HG02970 (cell line): ENCODE results near the gene DPH6.
"Not testable (repeated sequence)": the region's sequence is repeated elsewhere in the genome, so short reads cannot be mapped to it uniquely, and the experiment has no call there.

Experiments used
- ATAC-seq: cut with Tn5 transposase; IDR thresholded peaks from one replicate; pipeline ENCODE4 v1.9.1; 2021; ENCODE audit warnings: mild to moderate bottlenecking, moderate library complexity, moderate number of reproducible peaks; ENCODE audit not compliant: unreplicated experiment, low FRiP score

Gene DPH6

DNA sequence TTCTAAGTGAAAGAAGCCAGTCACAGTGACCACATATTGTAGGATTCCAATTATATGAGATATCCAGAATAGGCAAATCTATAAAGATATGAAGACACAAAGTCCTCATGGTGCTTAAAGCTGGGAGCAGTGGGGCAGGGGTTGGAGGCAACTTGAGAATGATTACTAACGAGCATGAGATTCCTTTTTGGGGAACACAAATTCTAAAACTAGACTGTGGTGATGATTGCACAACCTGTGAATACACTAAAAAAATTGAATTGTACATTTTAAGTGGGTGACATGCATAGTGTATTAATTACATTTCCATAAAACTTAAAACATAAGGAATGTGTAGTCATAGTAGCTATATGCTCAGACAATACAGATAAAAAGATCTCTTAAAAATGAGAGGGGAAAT is 103.2 kb downstream of the DPH6 start:
- no peak for ATAC-seq

- not testable (repeated sequence) for ATAC-seq
Observed at GRCh38 chr15:35441279-35441678, 104.7 kb downstream of the DPH6 start.

GRCh38 chr15:35440265-35440664 is 105.7 kb downstream of the DPH6 start:
- ATAC-seq = no peak

GRCh38 chr15:35439291-35439690 is 106.7 kb downstream of the DPH6 start:
- no peak for ATAC-seq

DNA sequence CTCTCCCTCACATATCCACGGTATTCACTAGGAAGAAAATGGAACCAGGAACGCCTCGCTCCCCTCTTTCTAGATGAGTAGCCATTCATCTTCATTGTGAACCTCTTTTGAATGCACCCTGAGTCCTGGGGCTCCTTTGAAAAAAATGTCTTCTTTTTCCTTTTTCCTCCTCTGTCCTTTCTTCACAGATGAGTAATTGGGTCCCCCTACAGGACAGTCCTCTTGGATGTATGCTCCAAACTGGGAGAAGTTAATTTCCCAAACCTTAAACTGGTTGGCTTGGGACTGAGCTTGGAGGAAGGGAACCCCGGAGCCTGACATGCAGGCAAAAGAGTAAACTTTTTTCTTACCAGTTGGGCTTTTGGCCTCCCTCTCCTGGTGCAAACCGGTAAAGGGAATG is 108.8 kb downstream of the DPH6 start:
- no peak for ATAC-seq

GRCh38 chr15:35436422-35436821 is 109.5 kb downstream of the DPH6 start:
- no peak for ATAC-seq

- no peak for ATAC-seq
Observed at GRCh38 chr15:35431281-35431680, 114.7 kb downstream of the DPH6 start.

DNA sequence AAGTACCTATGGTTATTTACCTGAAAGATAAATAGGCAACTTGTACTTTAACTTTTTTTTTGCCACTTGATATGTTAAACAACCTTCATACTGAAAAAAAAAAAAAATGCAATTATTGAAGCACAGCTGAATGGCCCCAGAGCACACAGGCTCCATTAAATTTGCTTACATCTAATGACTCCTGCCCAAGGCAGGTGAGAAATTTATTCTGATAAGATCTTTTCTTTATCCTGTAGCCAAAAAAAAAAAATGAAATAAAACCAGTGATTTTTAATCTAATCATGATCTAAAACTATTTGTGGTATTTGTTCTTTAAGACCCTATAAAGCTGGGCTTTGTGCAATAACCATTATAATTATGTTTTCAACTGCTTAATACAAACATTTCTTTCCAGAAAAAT is 115.7 kb downstream of the DPH6 start:
- no peak for ATAC-seq

DNA sequence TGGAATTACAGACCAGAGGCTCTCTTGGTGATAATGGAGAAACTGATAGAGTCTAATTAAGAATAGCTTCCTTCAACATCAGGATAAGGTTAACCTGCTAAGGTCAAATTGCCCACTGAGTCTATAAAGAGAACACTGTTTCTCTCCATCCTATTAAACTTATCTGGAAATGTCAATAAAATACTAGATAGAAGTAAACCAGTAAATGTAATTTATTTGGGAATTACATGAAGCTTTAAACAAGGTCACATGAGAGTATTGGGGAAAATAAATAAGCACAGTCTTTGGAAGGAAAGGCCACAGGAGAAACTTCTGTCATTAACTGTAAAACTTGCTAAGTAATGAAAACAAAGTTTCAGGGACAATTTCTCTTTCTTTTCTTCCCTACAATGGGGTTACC is 118.5 kb downstream of the DPH6 start:
- no peak for ATAC-seq

GRCh38 chr15:35427091-35427490 is 118.9 kb downstream of the DPH6 start:
- ATAC-seq = no peak

DNA sequence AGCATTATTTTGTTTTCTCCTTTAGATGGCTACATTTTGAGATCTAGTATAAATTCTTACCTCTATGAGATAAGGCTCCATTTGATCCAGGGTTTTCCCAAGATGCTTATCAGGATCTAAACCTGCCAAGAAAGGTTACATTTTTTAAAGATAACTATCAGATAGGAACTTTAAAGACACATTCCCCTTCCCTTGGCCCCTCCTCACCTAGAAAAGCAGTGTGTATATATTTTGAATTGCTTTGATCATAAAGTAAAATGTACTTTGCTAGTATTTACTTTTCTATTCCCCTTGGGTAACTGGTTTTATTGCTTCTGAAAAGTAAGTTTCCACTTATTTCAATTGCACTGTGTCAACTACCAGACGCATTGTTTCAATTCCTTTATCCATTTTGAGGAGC is 135.2 kb downstream of the DPH6 start:
- no peak for ATAC-seq

DNA sequence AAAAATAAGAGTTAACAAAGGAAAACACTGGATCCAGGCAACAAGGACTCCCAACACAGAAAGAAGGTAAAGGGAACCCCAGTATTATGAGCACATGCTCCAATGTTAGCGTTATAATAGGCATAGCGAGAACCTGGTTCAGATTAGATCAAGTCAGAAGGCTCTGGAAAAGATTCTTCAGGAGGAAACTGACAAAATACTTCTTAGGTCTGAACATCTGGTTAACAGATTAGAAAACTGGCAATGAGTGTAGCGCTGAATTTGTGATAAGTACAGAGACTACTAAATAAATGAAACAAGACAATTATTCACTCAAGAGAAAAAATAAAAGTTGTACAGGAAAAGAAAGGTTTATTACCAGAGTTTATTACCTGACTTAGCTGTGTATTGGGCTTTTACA is 146.1 kb downstream of the DPH6 start:
- no peak for ATAC-seq

DNA sequence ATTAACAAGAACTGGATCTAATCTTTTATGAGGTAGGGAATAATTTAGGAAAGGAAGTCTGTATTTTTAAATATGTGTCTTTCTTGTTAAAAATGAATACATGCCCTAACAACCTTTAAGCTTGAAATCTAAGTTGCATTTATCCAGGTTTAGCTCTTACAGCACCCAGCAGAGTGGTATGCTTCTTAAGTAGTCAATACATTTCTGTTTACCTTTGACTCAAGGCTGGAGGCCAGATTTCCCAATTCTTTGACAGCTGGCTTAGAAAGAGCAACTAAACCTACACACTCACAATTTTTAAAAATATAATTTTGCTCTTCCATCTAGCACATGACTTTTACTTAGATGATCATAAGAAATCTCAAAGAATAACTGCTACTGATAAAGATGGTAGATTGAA is 148.9 kb downstream of the DPH6 start:
- ATAC-seq = no peak

GRCh38 chr15:35394416-35394815 is 151.5 kb downstream of the DPH6 start:
- no peak for ATAC-seq

- no peak for ATAC-seq
Observed at GRCh38 chr15:35393398-35393797, 152.6 kb downstream of the DPH6 start.

- not testable (repeated sequence) for ATAC-seq
Observed at GRCh38 chr15:35391408-35391984, 154.5 kb downstream of the DPH6 start.

DNA sequence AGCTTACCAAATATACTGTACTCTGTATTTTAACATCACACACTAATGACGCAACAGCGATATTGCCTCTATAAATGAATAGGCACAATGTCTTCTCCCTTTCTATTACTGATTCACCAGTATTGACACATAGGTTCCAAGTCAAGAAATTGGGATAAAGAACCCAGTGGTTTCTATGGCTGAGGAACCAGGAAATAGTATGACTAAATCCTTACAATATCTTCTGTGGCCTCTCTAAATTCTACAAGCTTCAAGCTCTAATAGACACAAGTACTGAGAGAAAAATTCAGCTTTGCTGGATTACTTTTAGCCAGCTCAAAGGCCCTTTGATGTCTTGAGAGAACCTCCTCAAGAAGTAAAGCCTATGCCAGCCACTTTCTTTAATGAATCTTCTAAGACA is 162.5 kb downstream of the DPH6 start:
- ATAC-seq = no peak

- ATAC-seq = no peak
Observed at GRCh38 chr15:35381328-35381727, 164.6 kb downstream of the DPH6 start.

DNA sequence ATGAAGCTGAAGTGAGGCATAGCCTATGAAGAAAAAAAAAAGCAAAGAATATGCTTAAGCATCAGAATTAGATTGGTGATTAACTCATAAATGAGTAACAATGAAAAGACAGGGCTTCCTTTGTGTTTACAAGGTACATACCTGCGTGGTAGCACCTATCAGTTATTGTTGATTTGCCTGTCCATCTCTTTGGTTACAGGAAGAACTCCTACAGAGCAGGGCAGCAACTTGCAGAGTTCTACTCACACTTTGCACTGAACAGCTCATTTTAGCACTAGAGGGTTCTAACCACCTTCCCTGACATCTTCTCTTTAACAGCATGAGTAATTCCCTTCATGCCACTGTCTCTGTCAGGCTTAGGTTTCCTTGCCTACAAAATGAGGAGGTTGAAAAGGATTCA is 166.0 kb downstream of the DPH6 start:
- ATAC-seq = no peak

GRCh38 chr15:35378454-35378853 is 167.5 kb downstream of the DPH6 start:
- not testable (repeated sequence) for ATAC-seq

DNA sequence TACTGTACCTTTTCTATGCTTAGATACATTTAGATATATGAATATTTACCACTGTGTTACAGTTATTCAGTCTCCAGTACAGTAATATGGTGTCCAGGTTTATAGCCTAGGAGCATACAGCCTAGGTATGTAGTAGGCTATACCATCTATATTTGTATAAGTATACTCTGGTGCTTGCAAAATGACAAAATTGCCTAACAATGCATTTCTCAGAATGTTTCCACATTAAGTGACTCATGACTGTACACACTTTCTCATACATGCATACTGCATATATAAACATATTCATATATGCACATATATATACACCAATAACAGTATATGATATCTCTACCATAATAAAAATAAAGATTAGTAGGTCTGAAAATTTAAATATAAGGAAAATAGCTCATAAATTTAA is 169.3 kb downstream of the DPH6 start:
- ATAC-seq = no peak

GRCh38 chr15:35374661-35375060 is 171.3 kb downstream of the DPH6 start:
- ATAC-seq = no peak

- no peak for ATAC-seq
Observed at GRCh38 chr15:35362195-35362829, 183.7 kb downstream of the DPH6 start.
